Prostate gland (tissue), 1 donor: ENCODE results near the gene CENPL.
"Not testable (repeated sequence)": the region's sequence is repeated elsewhere in the genome, so short reads cannot be mapped to it uniquely, and the experiment has no call there.

ENCODE experiments used
- POLR2A ChIP-seq: fragments of 450-650 bp; IDR thresholded peaks from one replicate; pipeline ENCODE4 v1.6.1; 2016; ENCODE audit warnings: antibody characterized with exemption, mild to moderate bottlenecking
- POLR2AphosphoS5 ChIP-seq: sonication (generic); formaldehyde crosslinking; IDR thresholded peaks from one replicate; pipeline ENCODE4 v1.6.1; 2017; ENCODE audit warnings: antibody characterized with exemption

DNA sequence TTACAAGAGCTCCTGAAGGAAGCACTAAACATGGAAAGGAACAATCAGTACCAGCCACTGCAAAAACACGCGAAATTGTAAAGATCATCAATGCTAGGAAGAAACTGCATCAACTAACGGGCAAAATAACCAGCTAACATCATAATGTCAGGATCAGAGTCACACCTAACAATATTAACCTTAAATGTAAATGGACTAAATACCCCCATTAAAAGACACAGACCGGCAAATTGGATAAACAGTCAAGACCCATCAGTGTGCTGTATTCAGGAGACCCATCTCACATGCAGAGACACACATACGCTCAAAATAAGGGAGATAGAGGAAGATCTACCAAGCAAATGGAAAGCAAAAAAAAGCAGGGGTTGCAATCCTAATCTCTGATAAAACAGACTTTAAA, 11.0 kb downstream of the CENPL start:
- TF ChIP-seq POLR2AphosphoS5, POLR2A: not testable (repeated sequence)
